HG03066 (cell line): ENCODE data around the gene LTF.

Experiments
- ATAC-seq: cut with Tn5 transposase; IDR thresholded peaks from one replicate; pipeline ENCODE4 v1.9.1; 2021; ENCODE audit warnings: low read depth; ENCODE audit not compliant: unreplicated experiment

LTF gene

DNA sequence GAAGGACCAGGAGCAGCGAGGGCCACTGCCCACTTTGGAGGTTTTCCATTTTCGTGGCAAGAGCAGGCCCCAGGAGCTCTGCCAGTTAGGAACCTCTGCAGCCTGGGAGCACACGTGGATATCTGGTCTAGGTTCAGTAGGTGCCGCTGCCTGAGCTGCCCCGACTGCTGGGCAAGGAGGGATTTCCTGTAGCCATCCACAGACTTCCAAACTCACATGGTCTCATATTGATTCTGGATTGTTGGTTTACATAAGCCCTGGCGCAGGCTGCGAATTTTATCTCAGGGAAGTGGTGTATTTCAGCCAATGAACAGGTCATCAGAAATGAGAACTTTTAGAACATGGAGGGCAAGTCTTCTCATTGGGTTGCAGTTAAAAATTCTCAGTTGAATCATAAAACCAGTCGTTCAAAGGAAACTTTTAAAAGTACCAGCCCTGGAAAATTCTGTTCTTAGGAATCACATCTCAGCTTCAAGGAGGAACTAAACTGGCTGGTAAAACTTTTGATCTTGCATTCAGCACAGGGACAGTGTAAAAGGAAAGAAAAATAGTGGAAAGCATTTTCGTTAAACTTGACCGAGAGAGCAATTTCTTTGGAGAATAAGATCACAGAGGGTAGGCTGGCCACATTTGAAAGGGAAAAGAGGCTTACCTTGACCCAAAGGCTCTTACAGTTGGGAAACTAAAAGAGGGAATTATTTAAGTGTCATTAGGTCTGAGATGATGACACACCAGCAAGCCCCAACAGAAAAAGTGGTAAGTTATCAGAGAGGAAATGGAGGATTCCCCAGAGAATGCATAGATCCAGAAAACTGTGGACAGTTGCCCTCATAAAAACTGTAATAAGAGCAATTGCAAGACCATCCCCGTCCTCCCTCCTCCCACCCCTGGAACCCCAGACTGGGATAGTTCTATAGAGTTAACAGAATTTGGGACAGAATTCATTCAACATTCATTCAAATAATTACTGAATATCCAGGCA lies 26.7 kb upstream of the LTF start:
- no peak for ATAC-seq

DNA sequence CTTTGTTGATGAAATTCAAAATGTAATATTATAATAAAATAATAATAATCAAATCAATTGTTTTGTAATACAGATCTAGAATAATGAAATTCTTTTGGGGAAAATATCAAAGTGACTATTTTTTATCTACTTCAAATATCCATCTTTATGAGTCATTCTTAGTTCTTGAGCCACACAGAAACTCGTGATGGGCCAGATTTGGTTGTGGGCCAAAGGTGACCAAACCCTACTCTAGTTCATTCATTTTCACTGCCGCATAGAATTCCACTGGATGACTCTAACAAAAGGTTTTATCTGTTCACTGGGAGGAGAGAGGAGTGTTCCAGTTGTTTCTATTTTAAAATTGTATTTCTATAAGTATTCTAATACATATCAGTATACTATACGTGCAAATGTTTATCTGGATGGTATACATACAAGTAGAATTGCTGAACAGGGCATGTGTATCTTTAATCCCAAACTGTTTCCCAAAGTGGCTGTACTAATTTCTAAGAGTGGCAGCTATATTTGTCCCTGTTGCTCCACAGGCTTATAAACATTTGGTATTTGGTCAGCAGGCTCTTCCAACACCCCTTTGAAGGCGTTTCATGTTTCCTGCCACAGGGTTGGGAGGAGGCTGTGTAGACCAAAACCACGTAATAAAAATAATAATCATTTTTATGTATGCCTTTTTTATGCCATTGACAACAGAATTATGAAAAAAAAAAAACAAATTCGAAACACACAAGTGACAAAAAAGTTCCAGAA lies 25.8 kb upstream of the LTF start:
- ATAC-seq: no peak

DNA sequence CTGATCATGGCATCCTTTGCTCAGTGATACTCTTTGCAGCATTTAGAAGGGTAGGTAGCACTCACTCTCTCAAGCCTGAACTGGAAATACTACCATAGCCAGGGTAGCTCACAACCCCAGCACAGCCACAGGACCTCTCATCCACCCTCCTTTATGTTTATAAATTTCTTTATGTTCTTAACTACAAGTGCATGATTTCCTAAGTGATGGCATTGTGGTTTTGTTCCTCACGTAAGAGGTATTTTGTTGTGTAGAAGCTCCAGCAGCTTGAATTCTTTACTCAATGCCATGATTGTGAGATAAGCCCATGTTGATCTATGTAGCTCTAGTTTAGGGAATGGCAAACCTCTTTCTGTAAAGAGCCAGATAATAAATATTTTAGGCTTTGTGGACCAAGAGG lies 25.2 kb upstream of the LTF start:
- no peak for ATAC-seq

DNA sequence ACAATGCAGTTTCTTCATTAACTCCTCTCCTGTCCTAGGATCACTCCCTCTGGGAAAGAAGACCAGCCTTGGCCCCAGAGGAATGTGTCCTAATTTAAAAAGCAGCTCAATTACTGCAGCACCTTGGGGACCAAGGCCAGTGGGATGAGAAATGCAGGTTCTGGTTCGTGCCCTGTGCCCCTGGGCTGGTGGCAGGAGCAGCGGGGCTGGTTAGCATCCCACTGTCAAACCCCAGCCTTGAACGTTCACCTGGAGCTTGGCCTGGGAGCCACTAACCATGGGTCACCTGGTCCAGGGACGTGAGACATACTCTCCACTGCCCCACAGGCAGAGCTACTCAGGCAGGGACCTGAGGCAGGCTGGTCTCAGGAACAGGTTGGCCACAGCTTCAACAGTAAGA lies 24.7 kb upstream of the LTF start:
- ATAC-seq: no peak

DNA sequence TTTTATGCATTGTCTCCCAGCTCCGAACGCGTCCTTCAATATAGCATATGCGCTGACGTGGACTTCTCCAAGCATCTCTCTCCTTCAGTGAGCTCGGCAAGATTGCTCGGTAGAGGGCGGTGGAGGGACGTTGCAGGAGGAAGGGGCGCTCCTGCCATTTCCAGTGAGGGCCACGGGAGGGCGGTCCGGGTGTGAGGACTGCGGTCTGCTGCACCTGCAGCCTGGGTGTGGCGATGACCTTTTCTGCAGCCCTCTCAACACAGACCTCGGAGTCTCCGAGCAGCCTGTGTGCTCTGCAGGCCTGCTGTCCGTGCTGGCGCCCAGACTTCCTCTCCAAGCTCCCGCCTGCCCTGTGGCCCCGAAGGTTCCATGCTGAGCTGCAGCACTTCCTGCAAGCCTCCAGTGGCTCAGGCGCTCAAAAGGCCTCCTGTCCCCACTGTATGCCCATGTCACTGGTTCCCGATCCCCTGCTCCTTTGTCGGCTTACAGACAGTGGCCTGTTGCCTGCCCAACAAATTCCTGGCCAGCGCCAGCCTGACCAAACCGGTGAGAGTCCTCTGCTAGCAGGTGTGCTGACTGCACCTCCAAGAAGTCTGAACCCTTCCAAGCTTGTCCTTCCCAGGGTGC lies 24.1 kb upstream of the LTF start:
- ATAC-seq: peak; percentile 94

DNA sequence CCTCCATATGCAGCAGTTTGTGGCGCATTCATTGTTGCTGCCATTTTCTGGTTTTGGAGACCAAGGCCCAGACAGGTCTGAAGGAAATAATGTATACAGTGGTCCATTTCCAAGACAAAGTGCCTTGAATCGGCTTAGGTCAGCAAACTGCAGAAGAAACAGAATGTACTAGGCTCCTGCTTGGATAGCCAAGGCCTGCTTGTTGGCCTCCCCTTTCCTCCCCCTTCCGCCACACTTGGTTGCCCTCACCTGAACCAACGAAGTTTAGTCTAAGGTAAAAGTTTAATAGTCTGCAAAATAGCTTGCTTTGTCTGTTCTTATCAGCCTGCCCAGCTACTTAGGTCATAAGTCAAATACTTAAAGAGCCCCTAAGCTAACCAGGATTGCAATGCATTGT lies 21.1 kb upstream of the LTF start:
- no peak for ATAC-seq

DNA sequence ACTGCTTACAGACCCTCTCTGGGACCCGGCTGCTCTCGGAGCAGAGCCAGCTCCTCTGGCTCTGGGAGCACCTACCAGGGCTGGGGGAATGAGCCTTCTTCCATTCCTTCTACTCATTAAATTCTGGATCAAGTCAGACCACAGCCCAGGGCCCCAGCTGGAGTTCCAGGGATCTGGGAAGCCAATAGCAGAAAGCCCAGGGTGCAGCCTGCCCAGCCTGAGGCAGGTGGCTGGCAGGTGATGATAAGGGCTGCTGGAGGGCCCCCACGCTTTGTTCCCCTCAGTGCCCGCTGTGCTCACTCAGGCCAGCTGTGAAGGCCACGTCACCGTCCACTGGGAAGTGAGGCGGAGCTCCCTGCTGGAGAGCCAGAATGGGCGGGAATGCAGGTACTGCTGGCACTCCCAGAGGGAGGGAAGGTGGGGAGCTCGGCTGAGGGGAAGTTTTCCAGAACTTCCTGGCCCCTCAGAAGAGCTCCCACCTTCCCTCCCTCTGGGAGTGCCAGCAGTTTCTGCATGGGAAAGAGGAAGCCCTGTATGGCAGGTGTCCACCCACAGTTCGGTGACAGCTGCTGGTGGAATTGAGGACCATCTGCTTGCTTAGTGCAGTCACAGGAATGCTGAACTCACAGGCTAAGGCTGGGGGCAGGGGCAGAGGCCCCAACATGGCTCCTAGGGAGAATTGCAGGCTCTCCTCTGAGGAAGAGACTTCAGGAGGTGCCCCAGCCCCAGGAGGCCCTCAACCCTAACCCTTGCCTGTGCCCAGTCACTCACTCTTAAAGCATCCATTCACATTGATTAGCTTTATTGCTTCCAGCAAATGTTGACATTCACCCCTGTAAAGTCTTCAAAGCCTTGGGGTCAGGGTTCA lies 20.4 kb upstream of the LTF start:
- no peak for ATAC-seq

DNA sequence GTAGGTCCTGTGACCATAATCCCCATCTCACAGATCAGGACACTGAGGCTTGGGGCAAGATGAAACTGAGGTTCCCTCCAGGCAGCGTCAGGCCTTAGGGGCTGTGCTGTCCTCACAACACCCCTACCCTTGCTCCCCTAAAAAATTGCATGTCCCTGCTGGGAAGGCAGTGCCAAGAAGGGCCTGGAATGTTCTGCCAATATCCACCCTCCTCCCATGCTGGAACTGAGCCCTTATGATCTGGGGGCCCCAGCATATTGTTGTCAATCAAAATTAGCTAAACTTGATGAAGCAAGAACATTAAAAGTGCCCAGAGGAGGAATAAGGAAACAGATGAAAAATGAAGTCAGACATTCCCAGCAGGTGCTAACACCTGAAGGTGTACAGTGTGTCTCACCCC lies 19.7 kb upstream of the LTF start:
- ATAC-seq: no peak

DNA sequence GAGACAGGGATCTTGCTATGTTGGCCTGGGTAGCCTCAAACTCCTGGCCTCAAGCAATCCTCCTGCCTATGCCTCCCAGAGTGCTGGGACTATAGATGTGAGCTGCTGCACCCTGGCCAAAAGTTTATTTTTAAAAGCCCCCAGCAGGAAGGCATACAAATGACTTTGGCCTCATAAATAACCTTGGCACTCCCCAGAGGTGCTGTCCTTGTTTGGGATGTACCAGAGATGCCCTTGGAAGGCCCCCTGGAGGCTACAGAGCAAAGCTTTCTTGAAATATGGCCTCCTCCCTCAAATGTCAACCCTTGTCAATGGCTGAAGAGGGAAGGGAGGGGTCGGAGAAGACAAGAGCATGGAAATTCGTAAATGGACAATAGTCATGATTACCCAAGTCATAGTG lies 19.1 kb upstream of the LTF start:
- ATAC-seq: no peak

DNA sequence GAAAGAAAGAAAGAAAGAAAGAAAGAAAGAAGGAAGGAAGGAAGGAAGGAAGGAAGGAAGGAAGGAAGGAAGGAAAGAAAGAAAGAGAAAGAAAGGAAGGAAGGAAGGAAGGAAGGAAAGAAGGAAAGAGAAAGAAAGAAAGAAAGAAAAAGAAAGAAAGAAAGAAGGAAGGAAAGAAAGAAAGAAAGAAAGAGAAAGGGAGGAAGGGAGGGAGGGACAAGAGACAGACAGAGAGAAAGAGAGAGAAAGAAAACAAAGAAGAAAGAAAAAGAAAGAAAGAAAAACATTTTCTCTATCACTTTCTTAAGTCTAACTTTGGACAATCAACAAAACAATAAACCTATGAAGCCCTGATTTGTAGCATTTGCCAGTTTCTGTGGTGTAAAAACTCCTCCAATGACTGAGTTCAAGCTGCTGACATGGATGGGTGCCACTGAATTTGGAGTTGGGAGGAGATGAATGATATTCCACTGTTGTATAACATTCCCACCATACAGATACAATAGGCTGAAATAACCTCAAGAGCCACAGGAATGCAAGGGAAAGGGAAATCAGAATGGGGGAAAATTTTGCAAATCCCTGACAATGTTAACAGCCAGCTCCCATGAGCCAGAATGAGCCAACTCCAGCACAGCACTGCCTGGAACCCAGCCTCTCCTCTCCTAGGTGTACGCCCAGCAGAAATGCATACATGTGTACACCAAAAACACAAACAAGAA lies 18.1 kb upstream of the LTF start:
- no peak for ATAC-seq

DNA sequence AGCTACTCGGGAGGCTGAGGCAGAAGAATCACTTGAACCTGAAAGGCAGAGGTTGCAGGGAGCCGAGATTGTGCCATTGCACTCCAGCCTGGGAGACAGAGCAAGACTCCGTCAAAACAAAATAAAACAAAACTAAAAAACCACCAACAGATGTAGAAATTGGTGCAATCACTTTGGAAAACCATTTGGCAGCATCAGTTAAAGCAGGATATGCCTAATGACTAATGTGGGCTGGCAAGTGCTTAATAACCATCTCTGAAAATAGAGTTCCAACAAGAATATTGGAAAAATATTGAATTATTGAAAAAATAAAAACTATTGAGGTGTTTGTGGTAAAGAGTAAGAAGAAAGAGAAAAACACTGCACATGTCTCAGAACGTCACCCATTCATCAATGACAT lies 16.9 kb upstream of the LTF start:
- no peak for ATAC-seq

DNA sequence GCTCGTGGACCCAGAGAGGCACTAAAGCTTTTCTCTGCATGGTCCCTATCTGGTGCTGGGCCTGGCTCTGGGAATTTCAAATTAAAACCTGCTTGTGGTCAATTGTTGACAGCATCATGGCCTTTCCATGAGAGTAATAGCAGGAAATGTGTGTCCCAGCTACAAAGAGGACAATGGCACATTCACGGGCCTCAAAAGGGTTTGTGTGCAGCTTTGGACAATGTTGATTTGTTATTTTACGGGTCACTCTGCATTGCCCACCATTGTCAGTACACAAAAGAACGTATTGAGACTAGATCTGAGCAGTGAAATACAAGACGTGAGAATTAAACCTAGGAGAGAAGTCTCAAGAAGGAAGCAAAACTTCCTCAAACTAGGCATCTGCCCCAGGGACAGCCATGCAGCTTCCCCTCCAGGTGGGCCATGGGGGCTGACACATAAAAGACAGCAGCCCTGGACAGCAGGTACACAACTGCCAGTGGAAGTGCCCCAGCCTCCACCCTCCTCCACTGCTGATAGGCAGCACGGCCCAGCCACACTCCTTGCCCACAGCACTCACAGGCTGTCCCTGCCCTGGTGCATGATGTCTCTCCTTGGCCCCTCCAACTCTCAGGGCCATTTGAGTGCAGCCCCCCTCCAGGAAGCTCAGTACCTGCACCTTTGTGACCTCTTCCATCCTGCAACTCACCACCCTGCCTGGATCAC lies 15.9 kb upstream of the LTF start:
- ATAC-seq: no peak

DNA sequence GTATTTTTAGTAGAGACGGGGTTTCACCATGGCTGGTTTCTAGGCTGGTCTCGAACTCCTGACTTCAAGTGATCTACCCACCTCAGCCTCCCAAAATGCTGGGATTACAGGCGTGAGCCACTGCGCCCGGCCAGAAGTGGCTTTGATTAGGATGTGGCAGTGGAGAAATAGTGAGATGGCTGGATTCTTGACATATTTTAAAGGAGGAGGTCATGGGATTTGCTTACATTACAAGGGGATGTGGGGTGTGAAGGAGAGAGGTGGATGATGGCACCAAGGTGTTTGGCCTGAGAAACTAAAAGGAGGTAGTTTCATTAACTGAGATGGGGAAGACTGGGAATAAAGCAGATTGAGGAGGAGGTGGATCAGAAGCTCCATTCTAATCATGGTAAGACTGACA lies 15.0 kb upstream of the LTF start:
- no peak for ATAC-seq

DNA sequence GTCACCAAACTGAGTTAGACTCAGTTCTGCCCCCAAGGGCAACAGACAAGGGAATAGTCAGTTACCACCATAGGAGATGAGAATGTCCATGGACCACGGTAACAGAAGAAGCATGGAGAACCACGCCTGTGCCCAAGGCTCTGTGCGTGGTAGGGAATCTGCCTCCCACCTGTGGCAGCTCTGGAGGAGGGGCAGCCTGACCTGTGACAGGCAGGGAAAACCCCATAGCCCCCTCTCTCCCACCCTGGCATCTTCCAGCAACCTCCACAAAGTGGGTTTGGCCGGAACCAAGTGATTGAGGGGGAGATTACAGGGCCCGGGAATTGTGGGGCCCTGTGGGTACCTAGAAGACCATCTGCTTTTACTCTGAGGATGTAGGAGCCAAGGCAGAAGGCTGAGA lies 14.3 kb upstream of the LTF start:
- no peak for ATAC-seq

DNA sequence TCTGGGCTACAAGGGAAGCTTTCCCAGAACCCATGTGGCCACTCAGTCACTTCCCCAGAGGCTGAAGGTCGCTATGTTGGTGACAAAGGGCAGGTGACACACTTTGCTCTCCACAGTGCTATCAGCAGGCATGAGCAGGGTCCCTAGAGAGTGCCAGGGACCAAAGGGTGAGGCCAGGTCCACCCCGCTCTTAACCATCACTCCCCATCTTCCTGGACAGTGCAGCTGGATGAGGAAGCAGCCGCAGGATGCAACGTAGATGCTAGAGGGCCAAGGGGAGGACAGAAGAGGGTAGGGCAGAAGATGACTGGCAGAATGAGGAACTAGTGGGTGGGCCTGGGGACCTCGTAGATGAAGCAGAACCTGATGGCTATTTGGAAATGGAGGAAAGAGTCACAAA lies 13.6 kb upstream of the LTF start:
- ATAC-seq: no peak

DNA sequence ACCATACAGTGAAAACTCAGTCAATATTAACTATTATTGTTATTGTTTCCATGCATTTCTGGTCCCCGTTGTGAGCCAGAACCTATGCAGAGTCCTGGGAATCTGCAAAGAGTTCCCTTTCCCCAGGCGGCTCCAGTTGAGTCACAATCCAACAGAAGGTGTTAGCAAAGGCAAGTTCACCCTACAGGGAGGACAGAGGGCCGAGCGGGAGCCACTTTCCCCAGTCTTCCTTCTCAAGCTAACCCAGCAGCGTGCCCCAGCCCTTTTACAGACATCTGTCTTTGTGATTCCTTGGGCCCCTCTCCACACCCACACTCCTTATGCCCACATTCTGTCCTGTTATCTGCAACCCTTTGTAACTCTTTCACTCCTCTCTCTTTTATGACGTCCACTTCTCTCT lies 13.1 kb upstream of the LTF start:
- ATAC-seq: no peak

DNA sequence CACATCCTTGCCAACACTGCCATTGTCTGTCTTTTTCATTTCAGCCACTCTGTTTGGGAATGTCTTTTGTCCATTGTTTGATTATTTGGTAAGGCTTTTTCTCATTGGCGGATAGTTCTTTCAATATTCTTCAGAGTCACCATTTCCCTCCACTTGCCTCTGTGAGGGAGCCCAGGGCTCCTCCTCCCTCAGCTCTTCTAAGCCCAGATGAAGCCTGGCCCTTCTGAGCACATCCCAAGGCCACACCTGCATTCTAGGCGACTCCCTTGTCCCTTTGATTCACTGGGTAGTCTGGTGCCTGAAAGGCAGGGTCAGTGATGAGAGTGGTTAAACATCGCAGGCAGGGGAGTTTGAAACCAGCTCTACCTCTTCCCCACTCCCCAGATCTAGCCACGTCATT lies 12.4 kb upstream of the LTF start:
- no peak for ATAC-seq

DNA sequence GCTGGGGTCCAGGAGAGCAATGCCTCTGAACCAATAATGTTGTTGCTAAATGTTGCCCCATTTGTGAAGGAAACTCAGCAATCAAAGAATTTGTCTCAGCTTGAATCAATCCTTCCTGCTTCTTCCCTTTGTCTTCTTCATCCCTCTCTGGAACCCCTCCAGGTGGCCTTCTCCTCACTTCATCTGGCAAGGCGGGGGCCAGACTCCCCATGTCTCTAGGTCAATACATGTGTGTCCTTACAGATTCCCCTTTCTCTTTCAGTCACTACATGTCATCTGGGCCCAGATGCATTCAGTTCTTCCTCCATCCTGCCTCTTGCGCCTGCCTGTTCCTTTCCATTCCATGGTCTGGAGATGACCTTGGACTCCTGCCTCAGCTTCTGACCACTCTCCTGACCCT lies 8.0 kb upstream of the LTF start:
- no peak for ATAC-seq

DNA sequence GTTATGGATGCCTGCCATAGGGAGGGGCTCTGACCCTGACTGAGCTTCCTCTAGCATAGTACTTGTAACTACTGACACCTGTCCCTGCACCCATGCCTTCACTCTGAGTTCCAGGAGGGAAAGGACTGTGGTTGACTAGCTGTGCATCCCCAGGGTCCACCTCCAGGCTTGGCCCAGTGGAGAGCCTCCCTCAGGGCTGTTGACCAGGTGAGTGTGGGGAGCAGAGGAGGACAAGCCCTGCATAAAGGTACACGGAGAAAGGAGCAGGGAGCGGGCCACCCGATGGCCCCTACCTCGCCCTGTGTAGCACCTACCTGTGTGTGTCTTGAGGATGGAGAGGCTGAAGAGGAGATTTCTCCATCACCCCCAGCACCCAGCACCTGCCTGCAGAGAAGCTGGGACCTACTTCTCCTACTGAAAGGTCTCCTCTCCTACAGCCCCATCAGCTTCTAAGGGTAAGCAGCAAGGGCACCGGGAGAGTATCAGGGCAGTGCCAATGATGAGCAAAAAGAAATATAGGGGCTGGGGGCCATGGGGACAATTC lies 6.7 kb upstream of the LTF start:
- no peak for ATAC-seq
